K562 (cell line): Measurements from ENCODE around the gene FBXW11. TPM values are rescaled to one million over a fixed set of nuclear protein-coding genes. Genes with fewer than 3 reads are reported as not detected.

Experiments used
- ATAC-seq: fragments of 200-7000 bp; cut with Tn5 transposase; 3 replicates; pipeline ENCODE4 v1.9.1; 2020; ENCODE audit warnings: moderate library complexity
- BruUV-seq: library from RNA; stranded (reverse); fragments of 400-500 nt; replicated peaks from 2 replicates; lab custom pipeline; 2021; lab: Mats Ljungman, UMichigan
- CTCF ChIA-PET: fragments of 300-600 bp; formaldehyde crosslinking; extraction: SDS; loops from one replicate; lab custom pipeline; 2021; ENCODE audit warnings: low intra/inter-chr PET ratio; lab: Yijun Ruan, JAX
- POLR2A ChIA-PET: fragments of 300-600, 350-650 bp; sonication (Branson Sonifier 250); formaldehyde crosslinking; extraction: SDS; loops from one replicate; lab custom pipeline; 2021; ENCODE audit warnings: antibody characterized with exemption, inconsistent platforms; lab: Yijun Ruan, JAX
- DNase-seq, 4 experiments: peaks; one replicate each; pipeline versions ENCODE4 v3.0.0 to v3.0.0-alpha.2; 2011 to 2018; ENCODE audit warnings: low spot score in 3 of 4, mixed read lengths in 3 of 4; ENCODE audit errors: extremely low read depth in 1 of 4
- FAIRE-seq: peaks from 2 replicates; lab custom pipeline; 2011; peaks lifted over from hg19 to GRCh38; lab: Jason Lieb, UNC
- H2AFZ ChIP-seq: 2 replicates; pipeline ENCODE4 v1.6.0; 2011; ENCODE audit warnings: low read depth, low read length, control low read depth, inconsistent platforms
- H3K27ac ChIP-seq: fragments of 200-600 bp; 3 replicates; pipeline ENCODE4 v1.8.0; 2011; ENCODE audit warnings: low read depth, mild to moderate bottlenecking, control low read depth, inconsistent platforms, low read length, moderate library complexity, mixed read lengths; ENCODE audit errors: extremely low read depth
- H3K27me3 ChIP-seq, 2 experiments: fragments of 300-600 bp in 1 of 2; 2 replicates in 1 of 2; 3 replicates in 1 of 2; pipeline versions ENCODE4 v1.6.0 to v1.8.0; 2011; ENCODE audit warnings: inconsistent platforms in 2 of 2, low read length in 2 of 2, mild to moderate bottlenecking in 1 of 2, mixed read lengths in 1 of 2, moderate library complexity in 1 of 2; ENCODE audit not compliant: control insufficient read depth in 2 of 2, insufficient read depth in 2 of 2
- H3K36me3 ChIP-seq: fragments of 300-600 bp; 3 replicates; pipeline ENCODE4 v1.8.0; 2011; ENCODE audit warnings: mild to moderate bottlenecking, low read length, inconsistent platforms; ENCODE audit not compliant: control insufficient read depth, insufficient read depth
- H3K4me1 ChIP-seq, 2 experiments: fragments of 200-600 bp in 1 of 2; replicated peaks in 1 of 2; 2 replicates in 1 of 2; 3 replicates in 1 of 2; pipeline versions ENCODE4 v1.5.1 to v1.8.0; 2011; ENCODE audit warnings: inconsistent platforms in 2 of 2, low read length in 2 of 2, mild to moderate bottlenecking in 1 of 2, mixed read lengths in 1 of 2, moderate library complexity in 1 of 2; ENCODE audit not compliant: control insufficient read depth in 2 of 2, insufficient read depth in 2 of 2
- H3K4me2 ChIP-seq: 2 replicates; pipeline ENCODE4 v1.6.1; 2011; ENCODE audit warnings: low read length, control low read depth, inconsistent platforms, mixed read lengths; ENCODE audit not compliant: insufficient read depth
- H3K4me3 ChIP-seq: fragments of 200-600 bp; sonication (generic), shearing (Covaris generic); 2 replicates; pipeline ENCODE4 v1.5.1; 2016; ENCODE audit warnings: control low read depth, inconsistent platforms
- H3K79me2 ChIP-seq: fragments of 200-600 bp; 3 replicates; pipeline ENCODE4 v1.8.0; 2011; ENCODE audit warnings: low read length, inconsistent platforms; ENCODE audit not compliant: control insufficient read depth, insufficient read depth
- H3K9ac ChIP-seq, 2 experiments: 2 replicates each; pipeline versions ENCODE4 v1.6.0 to v1.6.1; 2011; ENCODE audit warnings: low read depth in 2 of 2, low read length in 2 of 2, control low read depth in 1 of 2, inconsistent platforms in 1 of 2, mild to moderate bottlenecking in 1 of 2, mixed read lengths in 1 of 2; ENCODE audit not compliant: insufficient read depth in 1 of 2
- H3K9me1 ChIP-seq: one replicate; pipeline ENCODE4 v1.6.0; 2011; ENCODE audit warnings: inconsistent platforms, mild to moderate bottlenecking, low read length, moderate library complexity; ENCODE audit not compliant: control insufficient read depth, insufficient read depth
- H3K9me3 ChIP-seq: replicated peaks from 2 replicates; pipeline ENCODE4 v1.5.1; 2011; ENCODE audit warnings: low read depth, low read length, inconsistent platforms; ENCODE audit not compliant: control insufficient read depth, insufficient read depth
- H4K20me1 ChIP-seq: replicated peaks from 2 replicates; pipeline ENCODE4 v1.6.1; 2011; ENCODE audit warnings: low read length, inconsistent platforms, mixed read lengths; ENCODE audit not compliant: control insufficient read depth, insufficient read depth
- E2F3 ChIP-seq: fragments of 250-450 bp; sonication (Bioruptor Pico); IDR thresholded peaks from 2 replicates; pipeline ENCODE4 v1.4.0; 2020; ENCODE audit warnings: mild to moderate bottlenecking
- FOXO4 ChIP-seq: fragments of 450-650 bp; formaldehyde crosslinking; IDR thresholded peaks from 2 replicates; pipeline ENCODE4 v1.4.0; 2020; ENCODE audit warnings: mild to moderate bottlenecking, moderate library complexity
- FOXP1 ChIP-seq: sonication (generic); formaldehyde crosslinking; IDR thresholded peaks from 2 replicates; pipeline ENCODE4 v1.8.0; 2022; ENCODE audit warnings: mild to moderate bottlenecking, missing genetic modification reagents
- GATA2 ChIP-seq: sonication (generic); formaldehyde crosslinking; IDR thresholded peaks from 2 replicates; pipeline ENCODE4 v1.4.0; 2020; ENCODE audit warnings: mild to moderate bottlenecking, missing genetic modification reagents
- MAFF ChIP-seq: IDR thresholded peaks from 2 replicates; pipeline ENCODE4 v1.6.1; 2012; ENCODE audit warnings: low read length, improper control_type of control experiment
- MITF ChIP-seq: IDR thresholded peaks from 2 replicates; pipeline ENCODE4 v1.6.1; 2014; ENCODE audit warnings: antibody characterized with exemption
- NFIX ChIP-seq: fragments of 250-450 bp; sonication (Bioruptor Pico); IDR thresholded peaks from 2 replicates; pipeline ENCODE4 v1.4.0; 2020; ENCODE audit warnings: low read depth, mild to moderate bottlenecking, moderate library complexity
- ZFP36 ChIP-seq: fragments of 150-350 bp; IDR thresholded peaks from 2 replicates; pipeline ENCODE4 v1.6.1; 2018; ENCODE audit warnings: low read length, low read depth; ENCODE audit not compliant: partially characterized antibody
- ZNF407 ChIP-seq: fragments of 450-650 bp; IDR thresholded peaks from 2 replicates; pipeline ENCODE4 v1.6.1; 2016; ENCODE audit warnings: low read depth
- ZNF511 ChIP-seq: sonication (generic); formaldehyde crosslinking; IDR thresholded peaks from 2 replicates; pipeline ENCODE4 v1.8.0; 2022; ENCODE audit warnings: mild to moderate bottlenecking, missing genetic modification reagents
- ZSCAN29 ChIP-seq: fragments of 450-650 bp; IDR thresholded peaks from 2 replicates; pipeline ENCODE4 v1.6.1; 2017
- WGBS: fragments of 100-300 bp; shearing (Covaris generic); methylation state at CpG from one replicate; pipeline ENCODE4 v1.1.6; 2016; ENCODE audit warnings: low coverage, mixed read lengths; ENCODE audit not compliant: insufficient coverage; ENCODE audit errors: missing lambda C conversion rate; 5-methylcytosine and 5-hydroxymethylcytosine counted together
- in situ Hi-C: fragments of 300-500 bp; cut with MboI; formaldehyde crosslinking; loops from 4 replicates; pipeline ENCODE4 v1.15.0; 2018; ENCODE audit warnings: inconsistent platforms, mixed read lengths
- intact Hi-C: fragments of 100-400 bp; cut with micrococcal nuclease; formaldehyde crosslinking; loops from 2 replicates; pipeline ENCODE4 v1.14.2; 2022
- polyA plus RNA-seq, 8 experiments: library from polyadenylated mRNA; depleted of rRNA in 4 of 8; stranded (reverse) in 5 of 8; unstranded in 3 of 8; fragments of >200 nt; fragmentation: Nextera tagmentation in 2 of 8; fragmentation: Illumina TruSeq in 1 of 8; extraction: Ambion mirVana in 2 of 8; extraction: Trizol in 1 of 8; gene quantifications; 2 replicates each; pipeline versions ENCODE4 v1.2.1 to v1.2.3, GENCODE V29; 2011 to 2014; ENCODE audit warnings: inconsistent platforms in 1 of 8, missing spikeins in 1 of 8
- total RNA-seq, 7 experiments: library from RNA; depleted of rRNA in 6 of 7; stranded (reverse); fragments of >200 nt in 6 of 7; fragmentation: Illumina TruSeq in 2 of 7; extraction: Trizol in 2 of 7; gene quantifications; 2 replicates each; pipeline versions ENCODE4 v1.2.1 to v1.2.3, GENCODE V29; 2011 to 2021; ENCODE audit warnings: low replicate concordance in 1 of 7

FBXW11 gene
- total and polyA plus RNA-seq, 9 of the 15 experiments (the other 6 are each of a cell fraction or from before 2014, with no cell fraction given): 3.0 to 28.6 (median 23.6) TPM

- no peak for DNase-seq
- Histone ChIP-seq H3K4me1 (no peaks in the 10 kb centered on the region), H3K9me1 (no peaks in the 10 kb centered on the region), H3K9ac (no peak overlapping the region), H3K4me3 (no peak overlapping the region), H2AFZ (no peak overlapping the region), H3K36me3 (peaks cover 12% of the 10 kb centered on the region; the same call in 2 of the 3 replicates), H3K27me3 (no peaks in the 10 kb centered on the region), H3K27ac (no peak overlapping the region), H4K20me1 (peaks cover under 1% of the 10 kb centered on the region; the same call in 1 of the 2 replicates), H3K79me2 (peaks cover 4% of the 10 kb centered on the region; the same call in 1 of the 3 replicates), H3K9me3 (no peaks in the 10 kb centered on the region), H3K4me2 (no peak overlapping the region)
- POLR2A ChIA-PET: interaction anchor here (1.0 kb wide), 1 partner anchor 95 kb away, joined by 3 read pairs; no protein-coding TSS in a partner anchor
- in situ Hi-C loops (loop anchor here (5.0 kb wide), 1 partner anchor 491 kb away; the partner anchor contains the start of gene FGF18), intact Hi-C loops (loop anchor here (5.0 kb wide), 1 partner anchor 421 kb away; no protein-coding TSS in a partner anchor)
- no TSS peak for BruUV-seq
- ATAC-seq: no peak
- CTCF ChIA-PET: interaction anchor here (0.6 to 2.7 kb wide), 3 partner anchors 490 to 701 kb away, joined by 3 to 15 read pairs (median 4); partner anchors contain the start of gene FGF18
- FAIRE-seq: no peak
- 44% methylated on average over 3 of the region's 3 CpGs for WGBS
- TF ChIP-seq FOXP1 (CRISPR knock-in tag) (no peak), ZNF511 (no peak), GATA2 (no peak), MAFF (no peak), MITF (no peak), NFIX (CRISPR knock-in tag) (no peak), ZSCAN29 (no peak), FOXO4 (no peak), E2F3 (CRISPR knock-in tag) (no peak), ZFP36 (no peak), ZNF407 (no peak)
Observed at GRCh38 chr5:171908638-171909037, 97.8 kb downstream of the FBXW11 start.
